Tongue (tissue), 2 donors: ENCODE measurements around the gene DCP1A. TPM values are rescaled to one million over a fixed set of nuclear protein-coding genes. Genes with fewer than 3 reads are reported as not detected.
A peak's percentile ranks its signal among the peaks of the same experiment; 100 is the strongest.
"Not testable (repeated sequence)": the region's sequence is repeated elsewhere in the genome, so short reads cannot be mapped to it uniquely, and the experiment has no call there.

Experiments used
- DNase-seq: peaks from one replicate; pipeline ENCODE4 v3.0.0-alpha.2; 2015
- total RNA-seq: library from RNA; depleted of rRNA; stranded (reverse); fragments of >200 nt; gene quantifications from one replicate; pipeline ENCODE4 v1.2.3, GENCODE V29; 2014

DCP1A gene
- total RNA-seq, 1 donor from 2014 or later = 23.3 TPM

DNA sequence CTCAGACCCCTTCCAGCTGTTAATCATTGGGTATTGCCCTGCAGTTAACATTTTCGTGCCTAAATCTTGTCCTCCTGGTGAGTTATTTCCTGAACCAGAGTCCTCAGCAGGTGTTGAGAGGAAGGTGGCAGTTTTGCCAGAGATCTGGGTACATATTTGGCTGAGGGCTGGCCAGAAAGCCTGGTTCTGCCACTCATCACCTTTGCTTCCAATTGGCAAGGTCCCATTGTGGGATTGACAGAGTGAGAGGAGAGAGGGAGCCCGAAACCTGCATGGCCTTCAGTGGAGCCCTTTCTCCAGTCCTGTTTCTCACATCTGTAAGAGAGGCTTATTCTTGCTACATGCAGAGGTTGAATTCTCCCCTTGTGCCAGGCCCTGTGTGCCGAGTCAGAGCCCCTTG, 82.6 kb downstream of the DCP1A start:
- no peak for DNase-seq

DNA sequence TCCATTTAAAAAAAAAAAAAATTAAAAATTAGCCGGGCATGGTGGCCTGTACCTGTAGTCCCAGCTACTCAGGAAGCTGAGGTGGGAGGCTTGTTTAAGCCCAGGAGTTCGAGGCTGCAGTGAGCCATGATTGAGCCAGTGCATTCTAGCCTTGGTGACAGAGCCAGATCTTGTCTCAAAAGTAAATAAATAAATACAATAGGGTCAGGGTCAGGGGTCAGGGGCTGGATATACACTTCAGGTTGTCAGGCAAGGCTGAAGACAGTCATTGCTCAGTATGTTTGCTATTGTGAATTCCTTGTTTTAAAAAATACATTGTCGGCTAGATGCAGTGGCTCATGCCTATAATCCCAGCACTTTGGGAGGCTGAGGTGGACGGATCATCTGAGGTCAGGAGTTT, 83.4 kb downstream of the DCP1A start:
- no peak for DNase-seq

DNA sequence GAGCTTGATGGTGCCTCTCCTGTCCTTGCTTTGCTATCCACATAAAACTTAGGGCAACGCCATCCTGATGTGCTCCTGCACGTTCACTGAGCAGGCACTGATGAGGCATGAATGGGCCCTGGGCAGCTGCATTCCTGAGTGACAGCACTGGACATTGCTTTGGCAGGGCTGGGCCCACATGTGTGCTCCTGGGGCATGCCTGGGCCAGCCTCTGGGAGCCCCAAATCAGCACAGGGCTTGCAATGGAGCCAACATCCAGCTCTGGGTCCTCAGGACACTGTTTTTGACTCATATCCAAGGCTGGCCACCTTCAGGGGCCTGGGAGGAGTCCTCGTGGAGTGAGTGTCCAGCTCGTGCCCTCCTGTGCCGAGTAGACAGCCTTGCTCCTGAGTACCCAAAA, 85.6 kb downstream of the DCP1A start:
- no peak for DNase-seq

DNA sequence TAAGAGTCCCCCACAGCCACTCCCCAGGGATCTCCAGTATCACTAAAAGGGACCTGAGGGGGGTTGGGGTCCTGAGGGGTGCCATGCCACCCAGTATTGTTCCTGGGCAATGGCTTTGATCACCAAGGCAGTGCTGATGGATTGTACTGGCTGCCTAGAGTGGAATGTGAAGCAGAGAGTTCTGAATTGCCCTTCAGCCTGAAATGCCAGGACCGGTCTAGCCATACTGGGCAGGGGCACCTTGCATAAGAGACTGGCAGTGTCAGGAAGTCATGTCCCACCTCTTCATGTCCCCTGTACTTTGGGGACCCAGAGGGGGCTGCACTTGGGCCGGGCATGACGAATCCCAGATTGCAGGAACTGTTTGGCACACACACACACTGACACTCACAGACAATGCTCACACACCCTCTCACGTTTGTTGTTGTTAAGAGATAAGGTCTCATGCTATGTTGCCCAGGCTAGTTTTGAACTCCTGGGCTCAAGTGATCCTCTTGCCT, 87.0 kb downstream of the DCP1A start:
- DNase-seq = no peak

DNA sequence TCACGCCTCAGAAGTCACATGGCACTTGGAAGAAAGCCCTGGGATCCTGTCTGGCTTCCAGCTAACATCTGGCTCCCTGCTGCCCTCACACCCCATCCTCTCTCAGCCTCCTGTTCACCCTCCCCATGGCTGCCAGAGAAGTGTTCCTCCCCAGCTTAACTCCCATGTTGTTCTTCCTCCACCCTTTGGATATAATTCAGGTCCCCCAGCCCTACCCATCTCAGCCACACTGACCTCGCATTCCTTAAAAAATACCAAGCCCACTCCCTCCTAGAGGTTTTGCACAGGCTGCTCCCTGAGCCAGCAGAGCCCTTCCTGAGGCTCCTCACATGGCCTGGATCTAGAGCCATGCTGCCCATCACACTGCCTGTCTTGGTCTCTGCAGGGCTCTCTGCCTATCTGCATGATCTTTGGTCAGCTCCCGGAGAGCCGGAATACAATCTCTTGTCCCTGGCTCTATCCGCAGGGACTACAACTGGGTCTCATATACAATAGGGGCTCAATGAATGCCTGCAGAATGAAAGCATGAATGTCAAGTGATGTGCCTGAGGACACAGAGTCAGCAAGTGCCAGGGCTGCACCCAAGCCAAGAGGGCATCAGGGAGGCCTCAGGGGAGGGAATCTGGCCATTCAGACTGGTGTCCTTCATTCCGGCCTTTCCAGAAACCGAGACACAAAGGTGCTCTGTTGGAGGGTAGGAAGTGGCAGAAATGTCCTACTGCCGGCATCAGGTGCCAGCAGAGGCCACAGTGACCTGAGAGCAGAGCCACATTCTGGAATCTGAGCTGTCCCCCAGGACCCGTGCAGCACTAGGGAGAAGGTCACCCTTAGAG, 87.7 kb downstream of the DCP1A start:
- peak; percentile 32 for DNase-seq

DNA sequence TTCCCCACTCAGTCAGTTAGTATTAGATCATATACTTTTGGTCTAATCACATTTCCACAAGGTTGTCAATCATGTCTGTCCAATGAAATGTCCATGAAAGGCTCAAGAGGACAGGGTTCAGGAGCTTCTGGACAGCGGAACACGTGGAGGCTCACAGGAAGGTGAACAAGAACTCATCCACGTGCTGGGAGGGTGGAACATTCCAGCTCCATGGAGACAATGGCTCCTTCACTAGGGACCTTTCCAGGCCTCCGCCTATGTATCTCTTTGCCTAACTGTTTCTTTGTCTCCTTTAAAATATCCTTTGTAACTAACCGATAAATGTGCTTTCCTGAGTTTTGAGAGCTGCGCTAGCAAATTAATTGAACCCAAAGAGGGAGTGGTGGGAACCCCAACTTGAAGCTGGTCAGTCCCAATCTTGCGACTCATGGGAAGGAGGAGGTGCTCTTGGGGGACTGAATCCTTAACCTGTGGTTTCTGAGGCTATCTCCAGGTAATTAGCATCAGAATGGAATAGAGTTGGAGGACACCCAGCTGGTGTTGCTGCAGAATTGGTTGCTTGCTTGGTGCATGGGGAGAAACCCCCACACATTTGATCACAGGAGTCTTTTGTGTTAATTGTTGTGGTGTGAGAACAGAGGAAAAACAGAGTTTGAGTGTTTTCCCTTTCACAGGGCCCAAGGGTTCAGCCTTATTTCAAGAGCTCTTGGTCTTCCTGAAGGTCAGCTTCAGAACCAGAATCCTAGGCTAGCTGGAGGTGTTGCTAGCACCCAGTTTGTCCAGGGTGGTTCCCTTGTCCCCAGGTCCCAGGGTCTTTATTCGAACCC, 88.5 kb downstream of the DCP1A start:
- DNase-seq = no peak

DNA sequence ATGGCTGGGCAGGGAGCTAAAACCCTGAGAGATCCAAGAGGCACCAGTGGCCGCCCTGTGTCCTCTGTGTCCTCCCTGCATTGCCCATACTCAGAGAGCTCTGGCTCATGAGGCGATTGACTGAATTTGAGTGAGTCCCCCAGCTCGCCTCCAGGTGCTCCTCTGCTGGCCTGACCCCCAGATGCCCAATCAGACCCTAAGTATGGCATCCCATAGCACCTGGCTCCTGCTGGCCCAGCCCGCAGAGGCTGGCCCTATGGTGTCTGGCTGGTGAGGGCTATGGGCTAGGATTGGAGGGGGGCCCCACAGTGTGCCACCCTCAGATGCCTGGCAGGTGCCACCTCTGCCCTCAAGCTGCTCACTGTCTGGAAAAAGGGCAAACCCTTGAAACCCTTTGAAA, 89.9 kb downstream of the DCP1A start:
- no peak for DNase-seq

DNA sequence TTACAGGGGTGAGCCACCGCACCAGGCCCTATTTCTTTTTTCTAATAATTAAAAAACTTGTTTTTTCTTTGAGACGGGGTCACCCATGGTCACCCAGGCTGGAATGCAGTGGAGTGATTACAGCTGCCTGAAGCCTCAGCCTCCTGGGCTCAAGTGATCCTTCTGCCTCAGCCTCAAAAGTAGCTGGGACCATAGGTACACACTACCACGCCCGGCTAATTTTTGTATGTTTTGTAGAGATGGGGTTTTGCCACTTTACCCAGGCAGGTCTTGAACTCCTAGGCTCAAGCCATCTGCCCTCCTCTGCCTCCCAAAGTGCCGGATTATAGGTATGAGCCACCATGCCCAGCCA, 90.7 kb downstream of the DCP1A start:
- no peak for DNase-seq

DNA sequence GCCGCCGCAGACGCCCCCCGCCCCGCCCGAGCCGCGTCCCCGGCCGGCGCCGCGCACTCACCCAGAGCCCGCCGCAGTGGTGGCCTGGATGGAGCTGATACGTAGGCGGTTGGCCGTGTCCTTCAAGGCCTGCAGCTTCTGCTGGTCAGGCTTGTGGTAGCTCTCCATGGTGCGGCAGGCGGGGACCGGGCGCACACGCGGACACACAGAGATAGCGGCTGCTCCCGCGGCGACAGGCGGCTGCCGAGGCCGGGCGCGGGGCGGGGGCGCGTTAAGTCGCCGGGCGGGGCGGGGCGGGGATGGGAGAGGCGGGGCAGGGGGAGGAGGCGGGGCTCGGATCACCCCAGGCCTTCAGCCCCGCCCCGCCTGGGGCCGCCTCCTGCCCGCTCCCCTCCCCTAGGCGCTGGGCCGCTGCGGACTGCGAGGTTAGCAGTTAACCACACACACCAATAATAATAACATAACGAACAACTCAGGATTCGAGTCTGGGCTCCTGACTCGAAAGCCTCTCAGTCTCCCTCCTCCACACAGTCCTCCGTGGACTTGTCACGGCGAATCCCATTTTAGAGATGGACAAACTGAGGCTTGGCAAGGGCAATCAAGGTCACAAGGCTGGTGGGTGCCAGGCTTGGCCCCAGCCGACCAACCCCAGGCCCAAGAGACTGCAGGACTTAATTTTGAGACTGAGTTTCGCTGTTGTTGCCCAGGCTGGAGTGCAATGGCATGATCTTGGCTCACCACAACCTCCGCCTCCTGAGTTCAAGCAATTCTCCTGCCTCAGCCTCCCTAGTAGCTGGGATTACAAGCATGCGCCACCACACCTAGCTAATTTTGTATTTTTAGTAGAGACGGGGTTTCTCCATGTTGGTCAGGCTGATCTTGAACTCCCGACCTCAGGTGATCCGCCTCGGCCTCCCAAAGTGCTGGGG, 91.3 kb downstream of the DCP1A start, which contains the start of gene TKT:
Gene TKT, minus strand, starts transcription at position 248 of the 929 bp plus-strand sequence. Its CDS starts 80 bp downstream, at position 168.
- peak; percentile 92 for DNase-seq

DNA sequence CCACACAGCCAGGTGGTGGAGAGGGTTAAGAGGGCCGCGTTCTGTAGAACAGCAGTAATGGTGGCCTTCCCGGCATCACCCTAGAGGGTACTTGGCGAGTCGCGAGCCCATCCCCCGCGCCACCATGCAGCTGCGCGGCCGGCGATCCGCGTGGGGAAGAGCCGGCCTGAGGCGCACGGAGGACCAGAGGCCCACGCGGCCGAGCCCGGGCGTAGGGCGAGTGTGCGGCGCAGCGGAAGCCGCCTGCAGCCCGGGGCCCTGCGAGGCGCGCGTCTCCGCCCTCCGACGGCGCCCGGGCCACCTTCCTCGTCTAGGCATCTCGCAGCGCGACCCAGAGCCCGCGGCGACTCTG, 91.9 kb downstream of the DCP1A start:
- DNase-seq = peak; percentile 35

DNA sequence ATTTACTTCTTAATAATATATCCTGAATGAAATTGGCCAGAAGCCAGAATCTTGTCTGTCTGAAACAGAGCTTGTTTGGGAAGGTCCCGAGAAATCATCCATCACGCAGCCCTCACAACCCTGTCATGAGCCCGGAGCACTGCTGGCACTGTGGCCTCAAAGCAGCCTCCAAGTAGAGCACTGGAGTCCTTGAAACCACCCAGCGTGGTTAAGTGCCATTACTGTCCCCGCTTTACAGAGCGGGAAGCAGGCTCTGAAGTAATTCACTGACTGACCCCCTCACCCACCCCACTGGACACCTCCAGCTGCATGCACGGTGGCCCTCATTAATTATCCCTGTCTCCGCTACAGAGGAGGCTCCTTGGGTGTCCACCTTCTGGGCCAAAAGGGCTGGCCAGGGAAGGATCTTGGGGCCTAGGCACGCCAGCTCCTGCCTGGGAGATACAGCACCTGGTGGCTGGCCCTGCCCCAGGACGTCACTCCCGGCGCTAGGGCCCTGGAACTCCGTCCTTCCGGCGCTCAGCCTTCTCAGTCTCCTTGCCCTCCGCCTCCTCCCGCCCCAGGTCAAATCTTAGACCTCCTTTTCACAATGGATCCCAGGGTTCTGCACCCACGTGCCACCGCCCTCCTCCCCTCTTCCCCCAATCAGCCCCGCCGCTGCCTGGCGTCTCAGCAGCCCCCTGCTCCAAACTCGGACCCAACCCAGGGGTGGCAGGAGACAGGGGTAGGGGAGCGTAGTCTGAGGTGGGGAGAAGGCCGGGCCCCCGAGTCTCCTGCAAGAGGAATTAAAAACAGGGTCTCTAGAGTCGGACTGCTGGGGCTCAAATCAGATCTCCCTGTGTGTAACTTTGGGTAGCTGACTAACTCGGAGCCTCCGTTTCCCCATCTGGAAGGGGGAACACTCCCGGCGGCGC, 92.6 kb downstream of the DCP1A start:
- DNase-seq = peak; percentile 72

DNA sequence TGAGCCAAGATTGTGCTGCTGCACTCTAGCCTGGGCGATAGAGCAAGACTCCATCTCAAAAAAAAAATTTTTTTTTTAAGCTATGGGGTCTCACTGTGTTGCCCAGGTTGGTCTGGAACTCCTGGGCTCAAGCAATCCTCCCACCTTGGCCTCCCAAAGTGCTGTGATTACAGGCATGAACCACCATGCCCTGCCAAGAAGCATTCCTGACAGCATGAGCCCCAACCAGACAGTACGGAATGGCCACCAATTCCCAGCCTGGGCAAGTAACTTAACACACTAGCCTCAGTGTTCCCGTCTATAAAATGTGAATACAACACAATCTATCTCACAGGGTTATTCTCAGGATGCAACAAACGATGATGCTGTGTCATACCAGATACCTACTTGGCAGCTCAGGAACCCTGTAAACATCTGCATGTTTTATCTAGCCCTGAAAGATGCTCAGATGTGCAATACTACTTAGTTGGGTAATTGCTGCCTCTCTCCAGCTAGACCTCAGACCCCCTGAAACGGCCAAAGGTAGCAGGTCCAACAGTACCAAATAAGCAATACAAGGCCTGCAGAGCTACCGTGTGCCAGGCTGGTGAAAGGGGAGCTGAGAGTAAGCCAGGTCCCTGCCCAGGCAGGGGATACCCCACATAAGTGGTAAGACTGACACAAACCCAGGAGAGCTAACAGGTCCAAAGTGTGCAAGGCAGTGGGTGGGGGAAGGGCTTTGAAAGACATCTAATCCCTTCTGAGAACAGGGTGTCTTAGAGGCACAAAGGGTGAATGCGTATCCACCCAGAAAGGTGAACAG, 93.4 kb downstream of the DCP1A start:
- no peak for DNase-seq

DNA sequence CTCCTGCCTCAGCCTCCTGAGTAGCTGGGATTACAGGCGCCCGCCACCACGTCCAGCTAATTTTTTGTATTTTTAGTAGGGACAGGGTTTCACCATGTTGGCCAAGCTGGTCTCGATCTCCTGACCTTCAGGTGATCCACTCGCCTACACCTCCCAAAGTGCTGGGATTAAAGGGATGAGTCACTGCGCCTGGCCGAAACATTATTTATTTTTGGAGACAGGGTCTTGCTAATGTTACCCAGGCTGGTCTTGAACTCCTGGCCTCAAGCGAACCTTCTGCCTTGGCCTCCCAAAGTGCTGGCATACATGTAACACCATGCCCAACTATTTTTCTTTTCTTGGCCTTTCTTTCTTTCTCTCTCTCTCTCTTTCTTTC, 94.4 kb downstream of the DCP1A start:
- DNase-seq = not testable (repeated sequence)

DNA sequence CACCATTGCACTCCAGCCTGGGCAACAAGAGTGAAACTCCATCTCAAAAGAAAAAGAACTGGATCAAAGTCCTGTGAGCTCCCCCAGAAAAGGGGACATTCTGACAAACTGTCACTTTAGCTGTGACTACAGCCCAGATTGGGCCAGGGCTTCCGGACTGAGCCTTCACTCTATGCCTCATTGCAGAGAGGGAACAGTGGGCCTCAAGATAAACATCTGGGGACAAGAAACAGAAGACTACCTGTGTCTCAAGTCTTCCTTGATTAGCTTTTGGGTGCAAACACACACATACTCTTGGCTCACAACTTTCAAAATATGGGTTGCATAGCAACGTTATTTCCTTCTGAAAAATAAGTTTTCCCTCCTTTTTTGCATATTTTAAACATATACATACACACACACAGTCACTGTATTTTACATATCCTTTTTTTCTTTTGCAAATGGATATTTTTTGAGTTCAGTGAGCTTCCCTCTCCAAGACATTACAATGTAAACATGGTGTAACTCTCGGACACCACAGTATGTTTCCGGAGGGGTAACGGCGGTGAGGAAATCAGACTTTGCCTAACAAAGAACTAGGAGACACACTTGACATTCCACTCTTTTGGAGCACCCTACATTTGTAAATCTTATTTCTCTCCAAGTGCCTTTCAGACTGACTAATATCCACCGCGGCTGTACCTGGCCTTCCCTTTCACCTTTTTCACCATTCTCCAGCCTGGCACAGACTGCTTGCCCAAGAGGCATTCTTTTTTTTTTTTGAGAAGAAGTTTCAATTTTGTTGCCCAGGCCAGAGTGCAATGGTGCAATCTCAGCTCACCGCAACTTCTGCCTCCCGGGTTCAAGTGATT, 95.0 kb downstream of the DCP1A start:
- peak; percentile 28 for DNase-seq

DNA sequence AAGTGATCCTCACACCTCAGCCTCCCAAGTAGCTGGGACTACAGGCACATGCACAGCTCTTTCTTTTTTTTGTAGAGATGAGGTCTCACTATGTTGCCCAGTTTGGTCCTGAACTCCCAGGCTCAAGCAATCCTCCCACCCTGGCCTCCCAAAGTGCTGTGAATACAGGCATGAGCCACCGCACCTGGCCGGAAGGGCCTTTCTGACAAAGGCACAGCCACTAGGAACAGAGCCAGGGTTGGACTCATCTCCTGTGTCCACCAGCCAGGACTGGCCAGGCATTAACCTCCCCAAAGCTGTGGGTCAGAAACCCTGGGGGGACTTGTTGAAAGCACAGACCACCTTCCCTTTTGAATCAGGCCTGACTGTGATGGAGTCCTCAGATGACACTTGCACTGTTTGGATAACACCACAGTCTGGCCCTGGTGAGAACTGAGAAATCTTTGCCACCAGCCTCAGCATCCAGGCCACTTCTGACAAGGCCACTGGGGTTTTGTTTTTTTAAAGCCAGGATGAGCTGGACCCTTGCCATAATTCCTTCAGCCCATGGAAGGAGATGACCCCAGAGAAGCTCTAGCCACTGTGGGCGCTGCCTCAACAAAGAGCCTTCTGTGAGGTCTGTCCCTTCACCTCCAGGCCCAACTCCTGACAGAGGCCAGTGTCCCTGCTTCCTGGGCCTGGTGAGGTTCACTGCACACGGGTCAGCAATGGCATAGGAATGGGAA, 96.3 kb downstream of the DCP1A start:
- DNase-seq = no peak

DNA sequence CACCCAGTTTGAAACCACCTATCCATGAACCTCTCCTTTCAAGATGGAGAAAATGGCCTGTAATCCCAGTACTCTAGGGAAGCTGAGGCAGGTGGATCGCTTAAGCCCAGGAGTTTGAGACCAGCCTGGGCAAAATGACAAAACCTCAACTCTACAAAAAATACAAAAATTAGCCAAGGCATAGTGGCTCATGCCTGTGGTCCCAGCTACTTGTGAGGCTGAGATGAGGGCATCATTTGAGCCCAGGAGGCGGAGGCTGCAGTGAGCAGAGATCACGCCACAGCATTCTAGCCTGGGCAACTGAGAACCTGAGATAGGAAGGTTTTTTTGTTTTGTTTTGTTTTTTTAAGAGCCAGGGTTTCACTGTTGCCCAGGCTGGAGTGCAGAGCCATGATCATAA, 96.9 kb downstream of the DCP1A start:
- no peak for DNase-seq

DNA sequence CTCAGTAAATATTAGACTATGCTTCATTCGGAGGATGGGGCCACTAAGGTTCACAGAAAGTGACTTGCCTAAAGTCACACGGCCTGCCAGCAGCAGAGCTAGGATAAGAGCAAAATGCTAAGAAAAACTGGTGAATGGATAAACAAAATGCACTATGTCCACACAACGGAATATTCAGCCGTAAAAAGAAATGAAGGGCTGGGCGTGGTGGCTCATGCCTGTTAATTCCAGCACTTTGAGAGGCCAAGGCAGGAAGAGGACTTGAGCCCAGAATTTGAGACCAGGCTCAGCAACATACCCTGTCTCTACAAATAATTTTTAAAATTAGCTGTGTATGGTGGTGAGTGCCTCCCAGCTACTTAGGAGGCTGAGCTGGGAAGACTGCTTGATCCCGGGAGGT, 99.2 kb downstream of the DCP1A start:
- no peak for DNase-seq

DNA sequence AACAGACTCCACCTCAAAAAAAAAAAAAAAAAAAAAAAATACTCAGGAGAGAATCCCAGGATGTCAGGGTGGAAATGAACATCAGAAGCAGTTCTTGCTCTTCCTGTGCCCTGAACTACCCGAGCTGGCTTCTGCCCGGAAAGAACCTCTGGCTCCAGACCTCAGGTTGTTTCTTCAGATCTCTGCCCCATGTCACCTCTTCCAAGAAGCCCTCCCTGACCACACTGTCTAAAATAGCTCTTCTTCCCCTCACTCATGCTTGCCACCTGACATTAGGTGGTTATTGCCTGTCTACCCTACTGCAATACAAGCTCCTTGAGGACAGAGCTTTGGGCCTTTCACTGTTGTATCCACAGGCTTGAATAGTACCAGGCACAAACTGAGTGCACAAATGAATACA, 99.7 kb downstream of the DCP1A start:
- no peak for DNase-seq

DNA sequence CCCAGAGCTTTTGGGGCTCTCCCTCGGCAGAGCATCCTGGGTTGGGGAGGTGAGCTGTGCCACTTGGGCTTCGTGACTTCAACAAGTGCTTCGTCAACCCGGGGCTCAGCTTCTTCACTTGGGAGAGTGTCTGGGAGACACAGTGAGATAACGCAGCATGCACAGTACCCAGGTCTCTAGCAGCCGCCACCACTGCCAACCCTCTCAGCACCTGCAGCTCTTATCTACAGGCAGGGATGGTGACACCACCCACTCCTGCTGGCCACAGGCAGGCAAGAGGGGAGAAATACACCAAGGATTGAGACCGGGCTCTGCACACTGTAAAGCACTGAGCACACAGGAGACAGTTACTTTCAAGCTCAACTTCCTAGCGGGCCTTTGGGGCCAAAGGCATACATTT, 103.1 kb downstream of the DCP1A start:
- no peak for DNase-seq
